Measurements from ENCODE around the gene STAB2.

STAB2 gene

GRCh38 chr12:103583008-103583407, 4.1 kb upstream of the STAB2 start:
- no peaks in the 10 kb centered on the region for H3K79me2 ChIP-seq (ENCODE audit: control insufficient read depth, low read length)
- H3K27ac ChIP-seq (ENCODE audit: low read depth, low read length) = no peak overlapping the region
- no peaks in the 10 kb centered on the region for H3F3A ChIP-seq (ENCODE audit: control insufficient read depth, insufficient read depth)
- no peak overlapping the region for H3K4me3 ChIP-seq (ENCODE audit: low read length)
- no peaks in the 10 kb centered on the region for H3K9me2 ChIP-seq (replicated peaks; ENCODE audit: control insufficient read depth, low read length)
- TF ChIP-seq EZH2phosphoT487 (IDR thresholded peaks at IDR 0.05; ENCODE audit: borderline replicate concordance, low read length) = no peak
- TF ChIP-seq CTCF (IDR thresholded peaks at IDR 0.05; ENCODE audit: low read depth, low read length, poor library complexity, severe bottlenecking) = no peak
- H3K36me3 ChIP-seq (ENCODE audit: control insufficient read depth, low read length) = no peaks in the 10 kb centered on the region
- H3K9me3 ChIP-seq (ENCODE audit: control insufficient read depth, insufficient read depth, low read length) = no peaks in the 10 kb centered on the region
- no peaks in the 10 kb centered on the region for H3K4me1 ChIP-seq (ENCODE audit: control insufficient read depth, low read length)
- no peaks in the 10 kb centered on the region for H4K20me1 ChIP-seq (ENCODE audit: control insufficient read depth, insufficient read depth, low read depth, low read length)
- H3K4me2 ChIP-seq (ENCODE audit: low read length) = no peak overlapping the region
- H3K27me3 ChIP-seq (ENCODE audit: control insufficient read depth, low read length) = peaks cover 7% of the 10 kb centered on the region

- no peaks in the 10 kb centered on the region for H3K79me2 ChIP-seq (ENCODE audit: control insufficient read depth, low read length)
- TF ChIP-seq CTCF (IDR thresholded peaks at IDR 0.05; ENCODE audit: low read depth, low read length, poor library complexity, severe bottlenecking) (no peak), EZH2phosphoT487 (IDR thresholded peaks at IDR 0.05; ENCODE audit: borderline replicate concordance, low read length) (no peak)
- no peak overlapping the region for H3K4me2 ChIP-seq (ENCODE audit: low read length)
- no peaks in the 10 kb centered on the region for H3K36me3 ChIP-seq (ENCODE audit: control insufficient read depth, low read length)
- no peaks in the 10 kb centered on the region for H3K9me2 ChIP-seq (replicated peaks; ENCODE audit: control insufficient read depth, low read length)
- H3K27me3 ChIP-seq (ENCODE audit: control insufficient read depth, low read length) = peaks cover 19% of the 10 kb centered on the region
- H3K9me3 ChIP-seq (ENCODE audit: control insufficient read depth, insufficient read depth, low read length) = no peaks in the 10 kb centered on the region
- no peak overlapping the region for H3K27ac ChIP-seq (ENCODE audit: low read depth, low read length)
- H3K4me1 ChIP-seq (ENCODE audit: control insufficient read depth, low read length) = no peaks in the 10 kb centered on the region
- H4K20me1 ChIP-seq (ENCODE audit: control insufficient read depth, insufficient read depth, low read depth, low read length) = no peaks in the 10 kb centered on the region
- no peak overlapping the region for H3K4me3 ChIP-seq (ENCODE audit: low read length)
- no peaks in the 10 kb centered on the region for H3F3A ChIP-seq (ENCODE audit: control insufficient read depth, insufficient read depth)
Observed at GRCh38 chr12:103586132-103586531, 941 bp upstream of the STAB2 start.

GRCh38 chr12:103588680-103589079, 1.6 kb downstream of the STAB2 start:
- H3K4me3 ChIP-seq (ENCODE audit: low read length) = no peak overlapping the region
- TF ChIP-seq EZH2phosphoT487 (IDR thresholded peaks at IDR 0.05; ENCODE audit: borderline replicate concordance, low read length) = no peak
- TF ChIP-seq CTCF (IDR thresholded peaks at IDR 0.05; ENCODE audit: low read depth, low read length, poor library complexity, severe bottlenecking) = no peak

GRCh38 chr12:103589517-103589916, 2.4 kb downstream of the STAB2 start:
- no peaks in the 10 kb centered on the region for H3K9me2 ChIP-seq (replicated peaks; ENCODE audit: control insufficient read depth, low read length)
- peaks cover 17% of the 10 kb centered on the region for H3K27me3 ChIP-seq (ENCODE audit: control insufficient read depth, low read length)
- H3F3A ChIP-seq (ENCODE audit: control insufficient read depth, insufficient read depth) = no peaks in the 10 kb centered on the region
- H3K27ac ChIP-seq (ENCODE audit: low read depth, low read length) = no peak overlapping the region
- H4K20me1 ChIP-seq (ENCODE audit: control insufficient read depth, insufficient read depth, low read depth, low read length) = no peaks in the 10 kb centered on the region
- no peaks in the 10 kb centered on the region for H3K79me2 ChIP-seq (ENCODE audit: control insufficient read depth, low read length)
- no peaks in the 10 kb centered on the region for H3K9me3 ChIP-seq (ENCODE audit: control insufficient read depth, insufficient read depth, low read length)
- no peaks in the 10 kb centered on the region for H3K36me3 ChIP-seq (ENCODE audit: control insufficient read depth, low read length)
- H3K4me2 ChIP-seq (ENCODE audit: low read length) = no peak overlapping the region
- TF ChIP-seq CTCF (IDR thresholded peaks at IDR 0.05; ENCODE audit: low read depth, low read length, poor library complexity, severe bottlenecking) (no peak), EZH2phosphoT487 (IDR thresholded peaks at IDR 0.05; ENCODE audit: borderline replicate concordance, low read length) (no peak)
- no peaks in the 10 kb centered on the region for H3K4me1 ChIP-seq (ENCODE audit: control insufficient read depth, low read length)
- no peak overlapping the region for H3K4me3 ChIP-seq (ENCODE audit: low read length)

More at GRCh38 chr12:103588680-103589079, 1.6 kb downstream of the STAB2 start:
- Histone ChIP-seq H3K4me2 (ENCODE audit: low read length) (no peak overlapping the region), H3K36me3 (ENCODE audit: control insufficient read depth, low read length) (no peaks in the 10 kb centered on the region), H3K79me2 (ENCODE audit: control insufficient read depth, low read length) (no peaks in the 10 kb centered on the region), H3K9me3 (ENCODE audit: control insufficient read depth, insufficient read depth, low read length) (no peaks in the 10 kb centered on the region), H3K4me1 (ENCODE audit: control insufficient read depth, low read length) (no peaks in the 10 kb centered on the region), H3F3A (ENCODE audit: control insufficient read depth, insufficient read depth) (no peaks in the 10 kb centered on the region), H3K27me3 (ENCODE audit: control insufficient read depth, low read length) (peaks cover 17% of the 10 kb centered on the region), H4K20me1 (ENCODE audit: control insufficient read depth, insufficient read depth, low read depth, low read length) (no peaks in the 10 kb centered on the region), H3K9me2 (replicated peaks; ENCODE audit: control insufficient read depth, low read length) (no peaks in the 10 kb centered on the region), H3K27ac (ENCODE audit: low read depth, low read length) (no peak overlapping the region)

Data from DOHH2 (cell line).